ENCODE measurements around the gene RNF175. TPM values are rescaled to one million over a fixed set of nuclear protein-coding genes. Genes with fewer than 3 reads are reported as not detected.

Gene RNF175
- total RNA-seq, 1 donor from 2014 or later: 4.3 TPM

DNA sequence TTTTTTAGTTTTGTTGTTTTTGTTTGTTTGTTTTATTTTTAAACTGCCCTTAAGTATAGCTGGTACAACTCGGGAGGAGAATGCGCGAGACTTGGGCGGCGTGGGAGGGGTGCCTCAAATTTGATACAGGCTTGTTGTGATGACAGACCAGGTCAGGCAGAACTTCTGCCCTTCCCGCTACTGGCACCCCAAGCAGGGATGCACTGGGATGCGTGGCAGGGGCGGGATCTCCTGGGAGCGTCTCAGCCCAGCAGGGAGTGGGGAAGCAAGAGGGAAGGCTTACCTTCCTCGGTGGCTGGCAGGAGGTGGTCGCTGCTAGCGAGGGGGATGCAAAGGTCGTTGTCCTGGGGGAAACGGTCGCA is 28.2 kb upstream of the RNF175 start:
- Mint-ChIP-seq H3K27ac (no peak overlapping the region), H3K27me3 (ENCODE audit: low read depth) (peaks cover 91% of the 10 kb centered on the region), H3K36me3 (no peaks in the 10 kb centered on the region), H3K4me1 (peaks cover 37% of the 10 kb centered on the region), H3K4me3 (peak overlapping the region; percentile 67), H3K9me3 (no peaks in the 10 kb centered on the region)
- no peak for DNase-seq (ENCODE audit: low spot score in 2 of 2, unreplicated experiment in 2 of 2)
- no peak for TF ChIP-seq CTCF (IDR thresholded peaks at IDR 0.05; ENCODE audit: unreplicated experiment)

DNA sequence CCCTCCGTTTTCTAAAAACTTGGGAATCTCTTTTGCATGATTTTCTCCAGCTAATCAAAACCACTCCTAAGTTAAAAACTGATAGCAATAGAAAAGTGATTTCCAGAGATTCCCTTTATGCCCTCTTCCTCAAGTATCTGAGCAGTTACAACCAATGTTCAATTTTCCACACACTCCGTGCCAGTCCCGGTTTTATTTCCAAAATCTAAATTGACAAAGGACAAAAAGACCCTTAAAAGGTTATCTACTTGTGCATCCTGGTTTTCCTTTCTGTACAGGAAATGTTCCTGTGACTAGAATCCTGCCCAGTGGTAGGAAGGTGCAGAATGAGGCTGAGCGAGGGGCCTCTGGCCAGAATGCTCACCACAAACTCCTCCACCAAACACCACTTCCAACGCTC is 27.8 kb upstream of the RNF175 start:
- H3K4me3 Mint-ChIP-seq: peak overlapping the region; percentile 67
- H3K4me1 Mint-ChIP-seq: peaks cover 36% of the 10 kb centered on the region
- no peak overlapping the region for H3K27ac Mint-ChIP-seq
- no peaks in the 10 kb centered on the region for H3K36me3 Mint-ChIP-seq
- no peaks in the 10 kb centered on the region for H3K9me3 Mint-ChIP-seq
- peaks cover 88% of the 10 kb centered on the region for H3K27me3 Mint-ChIP-seq (ENCODE audit: low read depth)
- no peak for TF ChIP-seq CTCF (IDR thresholded peaks at IDR 0.05; ENCODE audit: unreplicated experiment)
- DNase-seq (ENCODE audit: low spot score in 2 of 2, unreplicated experiment in 2 of 2): no peak

DNA sequence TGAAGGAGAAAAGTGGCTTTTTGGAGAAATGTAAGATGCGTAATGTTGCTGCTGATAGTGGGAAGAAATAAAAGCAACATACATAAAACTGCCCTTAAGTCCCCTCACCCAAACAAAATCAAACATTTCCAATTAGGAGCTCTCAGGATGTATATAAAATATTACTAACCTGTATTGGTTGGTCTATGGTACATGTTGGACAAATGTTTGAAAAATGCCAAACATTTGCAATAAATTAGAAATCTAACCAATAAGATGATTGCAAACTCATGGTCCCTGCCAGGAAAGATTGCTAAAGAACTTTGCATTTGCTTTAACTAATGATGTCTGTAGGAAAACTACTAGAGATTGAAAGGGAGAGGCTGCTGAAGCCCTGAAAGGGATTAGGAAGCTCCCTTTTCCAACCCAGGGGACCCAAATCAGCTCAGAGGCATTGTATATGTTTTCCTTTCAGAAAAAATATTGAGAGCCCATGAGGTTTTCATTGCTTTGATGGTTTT is 27.3 kb upstream of the RNF175 start:
- TF ChIP-seq CTCF (IDR thresholded peaks at IDR 0.05; ENCODE audit: unreplicated experiment): no peak
- no peak for DNase-seq (ENCODE audit: low spot score in 2 of 2, unreplicated experiment in 2 of 2)
- Mint-ChIP-seq H3K9me3 (no peaks in the 10 kb centered on the region), H3K27ac (no peak overlapping the region), H3K36me3 (no peaks in the 10 kb centered on the region), H3K4me1 (peaks cover 34% of the 10 kb centered on the region), H3K27me3 (ENCODE audit: low read depth) (peaks cover 83% of the 10 kb centered on the region), H3K4me3 (peak overlapping the region; percentile 67)

GRCh38 chr4:153785910-153786721 is 26.3 kb upstream of the RNF175 start:
- DNase-seq (ENCODE audit: low spot score in 2 of 2, unreplicated experiment in 2 of 2): no peak
- H3K4me1 Mint-ChIP-seq: peaks cover 30% of the 10 kb centered on the region
- no peak for TF ChIP-seq CTCF (IDR thresholded peaks at IDR 0.05; ENCODE audit: unreplicated experiment)
- no peaks in the 10 kb centered on the region for H3K36me3 Mint-ChIP-seq
- no peaks in the 10 kb centered on the region for H3K9me3 Mint-ChIP-seq
- H3K27ac Mint-ChIP-seq: no peak overlapping the region
- peaks cover 73% of the 10 kb centered on the region for H3K27me3 Mint-ChIP-seq (ENCODE audit: low read depth)
- H3K4me3 Mint-ChIP-seq: peak overlapping the region; percentile 67

GRCh38 chr4:153784166-153784699 is 24.4 kb upstream of the RNF175 start:
- Mint-ChIP-seq H3K27me3 (ENCODE audit: low read depth) (peaks cover 61% of the 10 kb centered on the region), H3K9me3 (no peaks in the 10 kb centered on the region), H3K27ac (no peak overlapping the region), H3K4me3 (no peak overlapping the region), H3K4me1 (peaks cover 23% of the 10 kb centered on the region), H3K36me3 (no peaks in the 10 kb centered on the region)
- no peak for DNase-seq (ENCODE audit: low spot score in 2 of 2, unreplicated experiment in 2 of 2)
- TF ChIP-seq CTCF (IDR thresholded peaks at IDR 0.05; ENCODE audit: unreplicated experiment): no peak

Measured in mesothelial cell of epicardium (in vitro differentiated cells).